Measurements from ENCODE around the gene ANK2.
"Not testable (repeated sequence)": the region's sequence is repeated elsewhere in the genome, so short reads cannot be mapped to it uniquely, and the experiment has no call there.

ANK2 gene

DNA sequence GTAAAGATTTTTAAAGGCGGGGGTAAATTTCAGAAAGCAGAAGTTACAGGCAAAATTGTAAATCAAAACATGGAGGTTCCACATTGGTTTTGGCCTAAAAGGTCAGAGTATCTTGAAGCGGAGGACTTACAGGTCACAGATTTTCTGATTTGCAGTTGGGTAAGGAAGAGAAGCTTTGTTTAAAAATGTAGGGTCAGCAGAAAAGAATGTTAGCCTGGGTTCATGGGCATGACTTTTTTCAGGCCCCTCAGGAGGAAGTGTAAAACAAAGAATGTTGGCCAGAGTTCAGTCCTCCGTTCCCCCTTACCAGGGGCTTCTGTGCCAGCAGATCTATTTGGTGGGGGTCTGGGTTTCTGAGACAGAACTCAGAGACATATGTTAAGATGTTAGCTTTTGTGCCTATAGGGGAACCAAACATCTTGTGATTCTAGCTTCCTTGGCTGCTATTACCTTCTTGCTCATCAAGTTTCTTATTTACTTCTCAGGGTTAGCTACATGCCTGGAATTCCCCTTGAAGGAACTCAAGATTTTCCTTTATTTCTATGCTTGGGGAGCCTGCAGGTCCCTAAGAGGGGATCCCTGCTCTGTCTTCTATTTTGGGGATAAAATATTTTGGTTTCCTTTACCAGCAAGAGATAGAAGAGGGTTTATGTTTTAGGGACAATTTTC is 160.3 kb downstream of the ANK2 start:
- no peak for DNase-seq (ENCODE audit: low read depth)

DNA sequence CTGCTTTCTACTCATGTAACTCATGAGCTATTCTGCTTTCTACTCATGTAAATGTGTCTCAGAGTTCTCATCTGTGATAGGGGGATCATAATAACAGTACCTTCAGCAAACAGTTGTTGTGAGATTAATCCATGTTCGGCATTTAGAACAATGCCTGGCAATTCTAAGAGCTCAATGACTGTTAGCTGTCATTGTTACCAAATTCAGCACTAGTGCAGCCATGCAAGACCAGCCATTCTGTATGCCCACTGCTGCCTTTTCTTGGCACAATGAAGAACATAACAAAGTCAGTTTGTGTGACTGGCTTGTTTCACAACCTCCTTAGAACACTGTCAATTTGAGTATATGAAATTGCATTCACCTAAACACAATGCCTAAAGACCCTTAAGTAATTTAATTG is 163.2 kb downstream of the ANK2 start:
- no peak for DNase-seq (ENCODE audit: low read depth)

- no peak for DNase-seq (ENCODE audit: low read depth)
Measured at GRCh38 chr4:113221990-113222389, 172.5 kb downstream of the ANK2 start.

DNA sequence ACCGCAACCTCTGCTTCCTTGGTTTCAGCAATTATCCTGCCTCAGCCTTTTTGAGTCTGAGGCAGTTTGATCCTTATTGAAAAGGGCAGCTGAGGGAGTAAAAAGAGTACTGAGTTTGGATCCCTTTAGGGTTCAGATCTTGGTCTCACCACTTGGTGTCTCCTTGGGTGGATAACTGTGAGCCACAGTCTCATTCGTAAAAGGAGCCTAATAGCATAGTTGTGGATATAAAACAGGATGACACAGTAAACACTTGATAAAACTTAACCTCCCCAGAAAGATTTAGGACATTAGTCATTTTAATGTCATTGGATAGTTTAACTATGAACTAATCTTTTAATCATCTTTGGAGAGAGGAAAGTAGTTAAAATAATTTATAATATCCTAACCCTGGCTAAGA is 173.0 kb downstream of the ANK2 start:
- DNase-seq (ENCODE audit: low read depth) = no peak

DNA sequence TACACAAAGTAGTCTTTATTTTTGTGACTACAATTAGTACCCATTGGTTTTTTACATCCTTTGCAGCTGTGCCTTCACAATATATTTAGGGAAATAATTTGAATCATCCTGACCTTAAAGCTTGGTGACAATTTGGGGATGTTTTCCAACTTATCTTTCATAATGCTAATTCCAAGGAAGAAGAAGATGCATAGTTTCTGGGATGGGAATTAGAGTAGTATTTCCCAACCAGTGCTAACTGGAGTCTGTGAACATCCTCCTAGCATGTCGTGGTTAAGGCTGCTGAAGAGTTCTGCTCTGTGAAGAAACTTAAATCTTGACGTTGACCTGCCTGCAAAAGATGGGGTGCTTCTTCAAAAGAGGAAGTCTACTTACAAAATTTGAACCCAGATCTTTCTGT is 173.5 kb downstream of the ANK2 start:
- DNase-seq (ENCODE audit: low read depth) = no peak

GRCh38 chr4:113232194-113232593 is 182.7 kb downstream of the ANK2 start:
- DNase-seq (ENCODE audit: low read depth) = no peak

GRCh38 chr4:113236916-113237315 is 187.5 kb downstream of the ANK2 start:
- no peak for DNase-seq (ENCODE audit: low read depth)

- DNase-seq (ENCODE audit: low read depth) = no peak
Measured at GRCh38 chr4:113243312-113243711, 193.9 kb downstream of the ANK2 start.

DNA sequence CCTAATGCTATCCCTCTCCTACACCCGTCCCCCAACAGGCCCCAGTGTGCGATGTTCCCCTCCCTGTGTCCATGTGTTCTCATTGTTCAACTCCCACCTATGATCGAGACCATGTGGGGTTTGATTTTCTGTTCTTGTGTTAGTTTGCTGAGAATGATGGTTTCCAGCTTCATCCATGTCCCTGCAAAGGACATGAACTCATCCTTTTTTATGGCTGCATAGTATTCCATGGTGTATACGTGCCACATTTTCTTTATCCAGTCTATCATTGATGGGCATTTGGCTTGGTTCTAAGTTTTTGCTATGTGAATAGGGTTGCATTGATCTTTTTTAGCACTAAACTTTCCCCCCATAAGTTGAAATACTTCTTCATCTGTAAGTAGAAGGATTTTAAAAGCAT is 195.3 kb downstream of the ANK2 start:
- DNase-seq (ENCODE audit: low read depth) = not testable (repeated sequence)

DNA sequence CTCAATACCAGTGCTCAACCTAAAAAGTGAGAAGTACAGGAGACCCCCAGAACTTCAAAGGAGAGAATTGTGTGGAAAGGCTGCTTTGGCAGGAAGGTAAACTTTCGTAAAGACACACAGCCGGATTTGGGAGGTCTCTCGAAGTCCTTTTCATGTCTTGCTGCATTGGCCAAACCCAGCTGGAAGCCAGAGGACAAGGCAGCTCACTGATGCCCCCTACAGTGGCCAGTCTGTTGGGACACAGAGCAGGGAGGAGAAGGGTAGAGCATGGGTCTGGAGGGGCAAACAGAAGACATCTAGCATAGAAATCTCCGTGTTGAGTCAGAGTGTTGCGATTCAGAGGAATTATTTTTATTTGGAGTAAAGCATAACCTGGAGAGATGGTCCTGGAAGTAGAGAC is 198.9 kb downstream of the ANK2 start:
- no peak for DNase-seq (ENCODE audit: low read depth)

DNA sequence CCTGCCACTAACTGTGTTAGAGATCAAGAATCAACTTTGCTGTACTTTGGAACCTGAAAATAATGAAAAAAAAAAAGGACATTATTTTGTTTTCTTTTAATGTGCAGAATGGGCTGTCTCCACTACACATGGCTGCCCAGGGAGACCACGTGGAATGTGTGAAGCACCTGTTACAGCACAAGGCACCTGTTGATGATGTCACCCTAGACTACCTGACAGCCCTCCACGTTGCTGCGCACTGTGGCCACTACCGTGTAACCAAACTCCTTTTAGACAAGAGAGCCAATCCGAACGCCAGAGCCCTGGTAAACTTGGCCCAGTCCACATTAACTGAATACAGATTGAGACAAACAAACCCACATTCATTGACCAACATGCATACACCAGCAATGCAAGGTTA is 206.2 kb downstream of the ANK2 start:
- DNase-seq (ENCODE audit: low read depth) = no peak

DNA sequence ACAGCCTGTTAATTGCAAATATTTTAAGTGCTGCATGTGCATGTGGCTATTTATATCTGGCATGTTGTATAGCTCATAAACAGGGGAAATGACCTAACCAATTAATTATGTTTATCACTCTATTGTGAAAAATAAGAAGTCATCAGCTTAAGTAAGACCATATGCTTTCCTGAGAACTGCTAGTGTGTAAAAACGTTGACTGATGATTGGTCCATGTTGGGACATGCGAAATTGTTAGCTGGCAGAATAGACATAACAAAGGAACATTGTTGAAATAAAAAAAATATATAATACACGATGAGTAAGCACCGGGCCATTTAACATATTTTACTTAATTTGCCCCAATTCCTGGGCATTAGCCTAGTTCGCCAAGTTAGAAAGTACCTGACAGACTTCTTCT is 207.5 kb downstream of the ANK2 start:
- no peak for DNase-seq (ENCODE audit: low read depth)

DNA sequence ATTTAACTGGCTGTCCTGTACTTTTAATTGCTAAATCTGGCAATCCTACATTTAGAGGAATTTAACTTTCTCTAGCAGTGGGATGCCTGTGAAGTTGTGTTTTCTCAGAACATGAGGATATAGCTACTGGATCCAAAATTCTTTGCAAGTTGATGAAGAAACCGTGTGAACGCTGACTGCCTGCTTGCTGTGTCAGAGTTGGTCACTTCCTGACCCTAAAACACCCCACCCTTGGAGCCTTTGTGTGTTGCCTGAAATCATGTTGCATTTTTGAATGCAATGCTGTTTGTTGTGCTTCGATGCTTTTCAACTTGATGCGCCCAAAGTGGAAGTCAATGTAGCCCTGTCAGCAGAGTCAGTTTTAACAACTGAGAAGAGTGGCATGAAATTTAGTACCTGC is 211.2 kb downstream of the ANK2 start:
- no peak for DNase-seq (ENCODE audit: low read depth)

DNA sequence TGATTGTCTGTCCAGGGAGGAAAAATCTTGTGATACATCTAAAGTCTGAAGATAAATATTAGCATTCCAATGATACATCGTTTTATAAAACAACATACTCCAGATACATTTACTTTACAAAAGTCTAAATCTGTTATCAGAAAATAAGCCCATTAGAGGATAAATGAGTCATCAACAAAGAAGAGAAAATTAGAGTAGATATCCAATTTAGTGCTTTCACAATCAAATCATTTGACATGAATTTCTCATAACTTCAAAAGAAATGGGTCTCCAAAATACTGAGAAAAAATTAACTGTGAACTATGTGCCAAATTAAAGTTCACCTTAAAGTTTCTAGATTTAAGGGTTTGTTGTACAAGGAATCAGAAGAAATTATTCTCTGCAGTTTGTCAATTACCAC is 213.8 kb downstream of the ANK2 start:
- DNase-seq (ENCODE audit: low read depth) = no peak

- DNase-seq (ENCODE audit: low read depth) = no peak
Measured at GRCh38 chr4:113270520-113271319, 221.3 kb downstream of the ANK2 start.

- DNase-seq (ENCODE audit: low read depth) = no peak
Measured at GRCh38 chr4:113272523-113272922, 223.1 kb downstream of the ANK2 start.

DNA sequence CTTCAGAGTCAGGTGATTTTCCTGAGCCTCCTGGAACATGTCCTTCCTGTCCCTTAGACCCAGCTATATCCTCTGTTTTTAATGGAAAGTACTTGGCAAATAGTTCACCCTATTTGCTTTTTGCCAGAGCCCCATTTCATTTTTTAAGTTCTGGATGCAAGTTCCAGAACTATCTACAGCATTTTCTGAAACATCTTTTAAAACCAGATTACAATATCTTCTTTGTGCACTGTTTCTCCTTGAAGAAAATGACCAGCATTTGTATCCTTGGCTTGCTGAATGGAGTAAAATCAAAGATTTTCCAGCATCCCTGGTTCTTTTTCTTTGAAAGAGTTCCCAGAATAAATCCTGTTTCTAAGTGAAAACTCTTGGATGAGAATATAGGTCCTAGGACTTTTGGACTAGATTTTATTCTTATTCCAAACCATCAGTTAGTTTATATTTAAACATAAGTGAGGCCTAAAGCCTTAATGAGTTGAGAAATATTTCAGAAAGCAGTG is 224.3 kb downstream of the ANK2 start:
- no peak for DNase-seq (ENCODE audit: low read depth)

GRCh38 chr4:113276464-113277170 is 227.2 kb downstream of the ANK2 start:
- no peak for DNase-seq (ENCODE audit: low read depth)

GRCh38 chr4:113278324-113278934 is 229.0 kb downstream of the ANK2 start:
- peak; percentile 33 for DNase-seq (ENCODE audit: low read depth)

- DNase-seq (ENCODE audit: low read depth) = no peak
Measured at GRCh38 chr4:113285501-113285900, 236.0 kb downstream of the ANK2 start.

- no peak for DNase-seq (ENCODE audit: low read depth)
Measured at GRCh38 chr4:113288257-113288656, 238.8 kb downstream of the ANK2 start.

DNA sequence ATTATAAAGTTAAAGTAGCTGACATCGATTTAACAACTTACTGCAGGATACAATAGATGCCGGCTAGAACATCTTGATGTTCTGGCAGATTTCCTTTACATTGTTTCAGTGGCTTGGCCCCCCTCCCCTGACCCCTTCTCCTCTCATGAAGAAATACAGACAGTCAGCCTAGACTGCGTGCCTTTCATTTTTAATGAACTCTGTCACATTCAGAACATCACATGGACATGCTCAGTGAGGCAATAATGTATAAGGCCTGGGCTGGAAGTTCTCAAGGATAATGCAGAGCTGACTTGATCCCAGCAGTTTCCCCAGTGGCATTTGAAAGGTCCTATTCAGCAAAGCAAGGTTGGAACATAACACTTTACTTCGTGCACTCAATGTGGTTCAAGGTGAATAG is 239.2 kb downstream of the ANK2 start:
- DNase-seq (ENCODE audit: low read depth) = no peak

GRCh38 chr4:113289766-113290165 is 240.3 kb downstream of the ANK2 start:
- DNase-seq (ENCODE audit: low read depth) = no peak
